Measurements from ENCODE around the gene IQGAP2. TPM values are rescaled to one million over a fixed set of nuclear protein-coding genes. Genes with fewer than 3 reads are reported as not detected.

IQGAP2 gene
- total RNA-seq, 1 donor = 1.2 TPM

- no peak for DNase-seq (ENCODE audit: low read depth)
- no peak overlapping the region for H3K4me3 ChIP-seq (ENCODE audit: low read depth, low read length)
- TF ChIP-seq CTCF (IDR thresholded peaks at IDR 0.05; ENCODE audit: insufficient read depth, low read length) = no peak
Measured at GRCh38 chr5:76718880-76719279, 315.8 kb downstream of the IQGAP2 start.

GRCh38 chr5:76720988-76721569 is 318.0 kb downstream of the IQGAP2 start:
- no peak overlapping the region for H3K4me3 ChIP-seq (ENCODE audit: low read depth, low read length)
- DNase-seq (ENCODE audit: low read depth) = no peak
- TF ChIP-seq CTCF (IDR thresholded peaks at IDR 0.05; ENCODE audit: insufficient read depth, low read length) = no peak

GRCh38 chr5:76723266-76723665 is 320.2 kb downstream of the IQGAP2 start:
- no peak for TF ChIP-seq CTCF (IDR thresholded peaks at IDR 0.05; ENCODE audit: insufficient read depth, low read length)
- DNase-seq (ENCODE audit: low read depth) = no peak
- no peak overlapping the region for H3K4me3 ChIP-seq (ENCODE audit: low read depth, low read length)

- no peak for TF ChIP-seq CTCF (IDR thresholded peaks at IDR 0.05; ENCODE audit: insufficient read depth, low read length)
- no peak for DNase-seq (ENCODE audit: low read depth)
- H3K4me3 ChIP-seq (ENCODE audit: low read depth, low read length) = no peak overlapping the region
Measured at GRCh38 chr5:76723906-76724305, 320.8 kb downstream of the IQGAP2 start.

- peak; percentile 29 for DNase-seq (ENCODE audit: low read depth)
- no peak overlapping the region for H3K4me3 ChIP-seq (ENCODE audit: low read depth, low read length)
- TF ChIP-seq CTCF (IDR thresholded peaks at IDR 0.05; ENCODE audit: insufficient read depth, low read length) = no peak
Measured at GRCh38 chr5:76724871-76725270, 321.8 kb downstream of the IQGAP2 start.

GRCh38 chr5:76728965-76729364 is 325.9 kb downstream of the IQGAP2 start:
- H3K4me3 ChIP-seq (ENCODE audit: low read depth, low read length) = no peak overlapping the region
- DNase-seq (ENCODE audit: low read depth) = no peak
- TF ChIP-seq CTCF (IDR thresholded peaks at IDR 0.05; ENCODE audit: insufficient read depth, low read length) = no peak

Data from fibroblast of the aortic adventitia (primary cell).